HCT116 (cell line): ENCODE measurements around the gene AP3S1. TPM values are rescaled to one million over a fixed set of nuclear protein-coding genes. Genes with fewer than 3 reads are reported as not detected.

Source experiments
- ATAC-seq: fragments of 200-7000 bp; cut with Tn5 transposase; 2 replicates; pipeline ENCODE4 v1.9.1; 2020; ENCODE audit warnings: mild to moderate bottlenecking, moderate library complexity
- BruUV-seq: library from RNA; stranded (reverse); fragments of 400-500 nt; replicated peaks from 2 replicates; lab custom pipeline; 2021; lab: Mats Ljungman, UMichigan
- CTCF ChIA-PET: fragments of 300-600 bp; sonication (Branson Sonifier 250); formaldehyde crosslinking; loops from one replicate; lab custom pipeline; 2021; ENCODE audit warnings: antibody characterized with exemption; lab: Charles Lee
- POLR2A ChIA-PET: fragments of 300-600, 350-600 bp; sonication (Branson Sonifier 250); formaldehyde crosslinking; loops from one replicate; lab custom pipeline; 2021; ENCODE audit warnings: antibody characterized with exemption; lab: Charles Lee
- RAD21 ChIA-PET, 2 experiments: fragments of 300-600 bp; sonication (Branson Sonifier 250); formaldehyde crosslinking; loops; one replicate each; lab custom pipeline; 2023; ENCODE audit warnings: low total read pairs in 2 of 2; ENCODE audit not compliant: uncharacterized antibody in 2 of 2, unreplicated experiment in 2 of 2, low non-redundant PET in 1 of 2; lab: Charles Lee
- DNase-seq: peaks from one replicate; pipeline ENCODE4 v3.0.0-alpha.2; 2010; ENCODE audit warnings: low read depth, low spot score
- H2AFZ ChIP-seq: fragments of 200-600 bp; shearing (Covaris generic), sonication (generic); 2 replicates; pipeline ENCODE4 v1.6.1; 2017; ENCODE audit warnings: low read depth, mixed run types, mixed read lengths, antibody characterized with exemption, low read length; ENCODE audit not compliant: poor library complexity, severe bottlenecking
- H3K27ac ChIP-seq: 2 replicates; pipeline ENCODE4 v1.5.1; 2012; ENCODE audit warnings: low read depth, low read length
- H3K27me3 ChIP-seq: fragments of 200-600 bp; sonication (generic); 2 replicates; pipeline ENCODE4 v1.6.1; 2016; ENCODE audit warnings: mixed run types, low read length, mixed read lengths; ENCODE audit not compliant: insufficient read depth
- H3K36me3 ChIP-seq, 2 experiments: fragments of 200-500 bp in 1 of 2; fragments of 200-600 bp in 1 of 2; sonication (Bioruptor generic) in 1 of 2; sonication (generic) in 1 of 2; 2 replicates each; pipeline versions ENCODE4 v1.5.1 to v1.6.1; 2014 to 2016; ENCODE audit warnings: low read length in 2 of 2, inconsistent platforms in 1 of 2, mixed read lengths in 1 of 2, mixed run types in 1 of 2; ENCODE audit not compliant: insufficient read depth in 2 of 2, control insufficient read depth in 1 of 2
- H3K4me1 ChIP-seq, 2 experiments: fragments of 200-600 bp in 1 of 2; sonication (generic) in 1 of 2; 2 replicates each; pipeline versions ENCODE4 v1.5.1 to v1.6.1; 2012 to 2017; ENCODE audit warnings: low read length in 2 of 2, inconsistent platforms in 1 of 2, mild to moderate bottlenecking in 1 of 2, mixed read lengths in 1 of 2, mixed run types in 1 of 2, moderate library complexity in 1 of 2; ENCODE audit not compliant: insufficient read depth in 2 of 2, control insufficient read depth in 1 of 2
- H3K4me2 ChIP-seq: fragments of 200-600 bp; sonication (generic); 2 replicates; pipeline ENCODE4 v1.6.1; 2017; ENCODE audit warnings: mixed run types, low read length, mixed read lengths
- H3K4me3 ChIP-seq, 2 experiments: fragments of 200-600 bp in 1 of 2; sonication (generic) in 1 of 2; replicated peaks in 1 of 2; 2 replicates each; pipeline ENCODE4 v1.5.1; 2011 to 2016; ENCODE audit warnings: low read length in 2 of 2, control low read depth in 1 of 2, low read depth in 1 of 2, mild to moderate bottlenecking in 1 of 2, mixed read lengths in 1 of 2, mixed run types in 1 of 2
- H3K79me2 ChIP-seq: fragments of 200-600 bp; sonication (generic); 2 replicates; pipeline ENCODE4 v1.6.1; 2017; ENCODE audit warnings: mild to moderate bottlenecking, mixed run types, low read length, moderate library complexity, mixed read lengths; ENCODE audit not compliant: insufficient read depth
- H3K9ac ChIP-seq: fragments of 200-600 bp; sonication (generic); 2 replicates; pipeline ENCODE4 v1.6.1; 2016; ENCODE audit warnings: low read length, mixed read lengths
- H3K9me2 ChIP-seq: fragments of 200-600 bp; sonication (generic), shearing (Covaris generic); 2 replicates; pipeline ENCODE4 v1.6.1; 2017; ENCODE audit warnings: mixed run types, mild to moderate bottlenecking, moderate library complexity; ENCODE audit not compliant: insufficient read depth
- H3K9me3 ChIP-seq, 2 experiments: fragments of 200-500 bp in 1 of 2; fragments of 200-600 bp in 1 of 2; sonication (Bioruptor generic) in 1 of 2; sonication (generic) in 1 of 2; 2 replicates each; pipeline ENCODE4 v1.6.1; 2014 to 2017; ENCODE audit warnings: low read length in 2 of 2, mixed read lengths in 2 of 2, inconsistent platforms in 1 of 2, low read depth in 1 of 2, mild to moderate bottlenecking in 1 of 2, mixed run types in 1 of 2, moderate library complexity in 1 of 2; ENCODE audit not compliant: control insufficient read depth in 1 of 2, insufficient read depth in 1 of 2
- H4K20me1 ChIP-seq: fragments of 200-600 bp; sonication (generic), shearing (Covaris generic); 2 replicates; pipeline ENCODE4 v1.6.1; 2017; ENCODE audit warnings: mixed run types, mild to moderate bottlenecking, moderate library complexity; ENCODE audit not compliant: insufficient read depth
- ATF3 ChIP-seq: IDR thresholded peaks from 2 replicates; pipeline ENCODE4 v1.6.1; 2012
- CBX3 ChIP-seq: IDR thresholded peaks from 2 replicates; pipeline ENCODE4 v1.6.1; 2012; ENCODE audit warnings: low read depth
- EZH2 ChIP-seq: fragments of 200-600 bp; sonication (generic); IDR thresholded peaks from 2 replicates; pipeline ENCODE4 v1.6.1; 2017; ENCODE audit warnings: antibody characterized with exemption, mixed run types
- FOSL1 ChIP-seq: IDR thresholded peaks from 2 replicates; pipeline ENCODE4 v1.6.1; 2012; ENCODE audit warnings: low read depth
- JUND ChIP-seq: IDR thresholded peaks from 2 replicates; pipeline ENCODE4 v1.6.1; 2012
- MAX ChIP-seq: IDR thresholded peaks from 2 replicates; pipeline ENCODE4 v1.6.1; 2012
- POLR2AphosphoS5 ChIP-seq: IDR thresholded peaks from 2 replicates; pipeline ENCODE4 v1.6.1; 2011; ENCODE audit warnings: mild to moderate bottlenecking, low read depth, low read length, moderate library complexity
- REST ChIP-seq: IDR thresholded peaks from 2 replicates; pipeline ENCODE4 v1.6.1; 2012; ENCODE audit warnings: low read depth
- SIN3A ChIP-seq: IDR thresholded peaks from 2 replicates; pipeline ENCODE4 v1.6.1; 2012; ENCODE audit warnings: low read depth
- ZNF274 ChIP-seq: fragments of 200-500 bp; sonication (Bioruptor generic); IDR thresholded peaks from 2 replicates; pipeline ENCODE4 v1.6.1; 2014; ENCODE audit warnings: mild to moderate bottlenecking, low read depth, low read length, inconsistent platforms
- intact Hi-C: fragments of 100-400 bp; cut with micrococcal nuclease; formaldehyde crosslinking; loops from 2 replicates; pipeline ENCODE4 v1.10.0; 2022
- total RNA-seq: library from RNA; stranded (reverse); gene quantifications from one replicate; pipeline ENCODE4 v1.2.1, GENCODE V29; 2021; ENCODE audit not compliant: unreplicated experiment

AP3S1 gene
- total RNA-seq, 1 experiment from 2014 or later: 432 TPM

- CTCF ChIA-PET: no interaction called here
- intact Hi-C loops: loop anchor here (2.0 to 5.0 kb wide), 2 partner anchors 517 to 729 kb away; no protein-coding TSS in a partner anchor
- no peak overlapping the region for H3K27ac ChIP-seq
- H3K27me3 ChIP-seq: no peaks in the 10 kb centered on the region
- no peak overlapping the region for H3K9ac ChIP-seq
- H3K4me3 ChIP-seq: no peak overlapping the region
- ATAC-seq (peak; percentile 49), DNase-seq (no peak)
- no peaks in the 10 kb centered on the region for H3K9me3 ChIP-seq
- TF ChIP-seq ATF3 (no peak), REST (no peak)
- no peaks in the 10 kb centered on the region for H3K79me2 ChIP-seq
- H3K36me3 ChIP-seq: peaks cover 17 to 20% of the 10 kb centered on the region in 2 experiments
- no peaks in the 10 kb centered on the region for H4K20me1 ChIP-seq
- H3K4me1 ChIP-seq: no peaks in the 10 kb centered on the region
- no TSS peak for BruUV-seq
- no peaks in the 10 kb centered on the region for H3K9me2 ChIP-seq
- no peak overlapping the region for H2AFZ ChIP-seq
- RAD21 ChIA-PET: no interaction called here
- POLR2A ChIA-PET: interaction anchor here (1.0 kb wide), 1 partner anchor 191 kb away, joined by 3 read pairs; no protein-coding TSS in a partner anchor
- H3K4me2 ChIP-seq: no peak overlapping the region
Observed at GRCh38 chr5:115825948-115826347, 15.8 kb upstream of the AP3S1 start.

- peaks cover 30 to 59% of the 10 kb centered on the region in 2 experiments for H3K36me3 ChIP-seq
- H3K4me3 ChIP-seq: no peak overlapping the region
- no peak overlapping the region for H3K4me2 ChIP-seq
- intact Hi-C loops: loop anchor here (2.0 to 10.0 kb wide), 3 partner anchors 195 to 733 kb away; no protein-coding TSS in a partner anchor
- CTCF ChIA-PET: interaction anchor here (1.2 kb wide), 1 partner anchor 195 kb away, joined by 3 read pairs; no protein-coding TSS in a partner anchor
- ATAC-seq: no peak
- H3K27ac ChIP-seq: no peak overlapping the region
- H3K4me1 ChIP-seq: no peaks in the 10 kb centered on the region
- no TSS peak for BruUV-seq
- H3K9me3 ChIP-seq: no peaks in the 10 kb centered on the region
- DNase-seq: no peak
- H3K79me2 ChIP-seq: peaks cover 26% of the 10 kb centered on the region
- H2AFZ ChIP-seq: no peak overlapping the region
- POLR2A ChIA-PET: no interaction called here
- no peak overlapping the region for H3K9ac ChIP-seq
- RAD21 ChIA-PET: no interaction called here
- H4K20me1 ChIP-seq: no peaks in the 10 kb centered on the region
- H3K27me3 ChIP-seq: no peaks in the 10 kb centered on the region
- no peaks in the 10 kb centered on the region for H3K9me2 ChIP-seq
- no peak for TF ChIP-seq REST
- no peak for TF ChIP-seq JUND
- no peak for TF ChIP-seq ATF3
- TF ChIP-seq SIN3A: no peak
- TF ChIP-seq POLR2AphosphoS5: no peak
- no peak for TF ChIP-seq CBX3
- TF ChIP-seq ZNF274: no peak
- TF ChIP-seq MAX: no peak
- TF ChIP-seq EZH2: no peak
- TF ChIP-seq FOSL1: no peak
Observed at GRCh38 chr5:115829913-115830312, 11.8 kb upstream of the AP3S1 start.
